Mesendoderm (in vitro differentiated cells): ENCODE data around the gene GRIA2.

Experiments used
- DNase-seq: peaks from one replicate; pipeline ENCODE4 v3.0.0; 2013
- H2AK5ac ChIP-seq: 2 replicates; pipeline ENCODE4 v1.6.1; 2013; ENCODE audit warnings: low read length, inconsistent platforms
- H2BK120ac ChIP-seq: 2 replicates; pipeline ENCODE4 v1.6.1; 2013; ENCODE audit warnings: low read depth, mild to moderate bottlenecking, low read length, moderate library complexity, mixed read lengths
- H2BK15ac ChIP-seq: replicated peaks from 2 replicates; pipeline ENCODE4 v1.6.1; 2013; ENCODE audit warnings: low read depth, mild to moderate bottlenecking, moderate library complexity
- H2BK5ac ChIP-seq: 2 replicates; pipeline ENCODE4 v1.6.1; 2013; ENCODE audit warnings: low read length, inconsistent platforms
- H3K18ac ChIP-seq: 2 replicates; pipeline ENCODE4 v1.6.1; 2013; ENCODE audit warnings: mild to moderate bottlenecking, low read length, mixed read lengths
- H3K23ac ChIP-seq: one replicate; pipeline ENCODE4 v1.6.1; 2013; ENCODE audit warnings: low read length
- H3K27ac ChIP-seq: 2 replicates; pipeline ENCODE4 v1.5.1; 2013; ENCODE audit warnings: low read depth, mild to moderate bottlenecking, inconsistent platforms, low read length, moderate library complexity
- H3K27me3 ChIP-seq: 2 replicates; pipeline ENCODE4 v1.6.1; 2013; ENCODE audit warnings: low read length, control low read depth, mild to moderate bottlenecking, inconsistent platforms; ENCODE audit not compliant: insufficient read depth, poor library complexity
- H3K36me3 ChIP-seq: 2 replicates; pipeline ENCODE4 v1.6.1; 2013; ENCODE audit warnings: low read length, inconsistent platforms; ENCODE audit not compliant: control insufficient read depth, insufficient read depth
- H3K4ac ChIP-seq: one replicate; pipeline ENCODE4 v1.6.1; 2013; ENCODE audit warnings: low read depth, mild to moderate bottlenecking, low read length, moderate library complexity
- H3K4me1 ChIP-seq: 2 replicates; pipeline ENCODE4 v1.6.1; 2013; ENCODE audit warnings: low read depth, low read length, inconsistent platforms; ENCODE audit not compliant: control insufficient read depth
- H3K4me2 ChIP-seq: 2 replicates; pipeline ENCODE4 v1.6.1; 2013; ENCODE audit warnings: low read length
- H3K4me3 ChIP-seq: 2 replicates; pipeline ENCODE4 v1.5.1; 2013; ENCODE audit warnings: mild to moderate bottlenecking, low read length
- H3K56ac ChIP-seq: one replicate; pipeline ENCODE4 v1.6.1; 2013; ENCODE audit warnings: low read length
- H3K79me1 ChIP-seq: 2 replicates; pipeline ENCODE4 v1.6.1; 2013; ENCODE audit warnings: low read length, inconsistent platforms
- H3K79me2 ChIP-seq: 2 replicates; pipeline ENCODE4 v1.6.1; 2013; ENCODE audit warnings: mild to moderate bottlenecking, low read length; ENCODE audit not compliant: control insufficient read depth, insufficient read depth
- H3K9ac ChIP-seq: 2 replicates; pipeline ENCODE4 v1.6.1; 2013; ENCODE audit warnings: low read length, inconsistent platforms
- H4K5ac ChIP-seq: one replicate; pipeline ENCODE4 v1.6.1; 2013; ENCODE audit warnings: low read length
- H4K8ac ChIP-seq: one replicate; pipeline ENCODE4 v1.6.1; 2013; ENCODE audit warnings: low read depth, mild to moderate bottlenecking, control low read depth, low read length, moderate library complexity
- WGBS: extraction: QIAGEN DNeasy Blood & Tissue Kit; methylation state at CpG from one replicate; pipeline ENCODE4 v1.1.7; 2013; ENCODE audit warnings: low lambda C conversion rate, missing lambda C conversion rate; ENCODE audit not compliant: insufficient coverage; ENCODE audit errors: extremely low coverage; 5-methylcytosine and 5-hydroxymethylcytosine counted together

GRIA2 gene

DNA sequence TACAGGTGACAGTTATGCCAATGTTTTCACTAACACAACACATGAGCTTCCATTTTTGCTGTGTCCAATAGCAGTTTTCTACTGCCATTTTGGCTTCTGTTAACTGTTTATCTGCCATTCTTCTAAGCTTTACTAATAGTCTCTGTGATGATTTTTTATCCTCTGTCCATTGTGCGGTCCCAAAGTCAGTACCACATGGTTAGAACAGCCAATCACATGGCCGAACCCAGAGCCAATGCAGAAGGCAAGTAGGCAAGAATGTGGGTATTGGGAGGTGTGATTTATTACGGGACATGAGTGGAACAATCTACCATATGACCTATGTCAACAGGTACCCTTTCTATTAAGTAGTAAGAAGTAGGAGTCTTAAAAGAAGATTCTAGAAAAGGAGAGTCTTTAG is 61.5 kb downstream of the GRIA2 start:
- DNase-seq, result no peak
- Histone ChIP-seq H3K27ac (no peak overlapping the region), H3K36me3 (no peaks in the 10 kb centered on the region), H3K9ac (no peak overlapping the region), H3K4me1 (no peaks in the 10 kb centered on the region), H3K79me2 (no peaks in the 10 kb centered on the region), H3K4me2 (no peak overlapping the region), H3K4me3 (no peak overlapping the region), H4K8ac (no peak overlapping the region), H3K56ac (no peak overlapping the region), H3K4ac (no peak overlapping the region), H3K79me1 (no peaks in the 10 kb centered on the region), H2BK120ac (no peak overlapping the region), H2AK5ac (no peak overlapping the region), H3K27me3 (no peaks in the 10 kb centered on the region), H2BK15ac (no peak overlapping the region), H2BK5ac (no peak overlapping the region), H4K5ac (no peak overlapping the region), H3K23ac (no peak overlapping the region), H3K18ac (no peak overlapping the region)
- no CpG with 5 or more reads among the region's 3 CpGs for WGBS

DNA sequence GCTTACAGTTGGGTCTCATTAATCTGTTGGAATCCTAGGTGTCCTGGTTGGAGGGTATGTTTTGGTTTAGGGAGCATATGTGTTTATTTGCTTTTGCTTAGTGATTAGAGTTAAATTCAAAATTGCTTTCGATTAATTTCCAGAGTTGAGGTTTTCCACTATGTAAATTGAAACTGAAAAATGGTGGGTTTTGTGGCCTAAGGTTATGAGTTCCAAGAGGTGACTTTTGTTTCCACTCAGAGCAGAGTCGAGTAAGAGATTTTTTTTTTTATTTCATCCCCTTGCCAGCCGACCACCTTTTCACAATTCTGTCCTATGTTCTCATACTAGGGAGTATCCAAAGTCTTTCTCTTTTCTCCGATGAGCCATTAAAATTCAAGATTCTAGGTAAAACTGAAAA is 66.9 kb downstream of the GRIA2 start:
- WGBS, result no CpG with 5 or more reads among the region's 4 CpGs
- Histone ChIP-seq H3K4me2 (no peak overlapping the region), H3K23ac (no peak overlapping the region), H3K27ac (no peak overlapping the region), H2BK15ac (no peak overlapping the region), H2AK5ac (no peak overlapping the region), H3K4ac (no peak overlapping the region), H3K56ac (no peak overlapping the region), H4K5ac (no peak overlapping the region), H3K4me1 (no peaks in the 10 kb centered on the region), H3K4me3 (no peak overlapping the region), H3K79me1 (no peaks in the 10 kb centered on the region), H2BK120ac (no peak overlapping the region), H3K9ac (no peak overlapping the region), H3K18ac (no peak overlapping the region), H4K8ac (no peak overlapping the region), H3K79me2 (no peaks in the 10 kb centered on the region), H2BK5ac (no peak overlapping the region), H3K36me3 (no peaks in the 10 kb centered on the region), H3K27me3 (no peaks in the 10 kb centered on the region)
- no peak for DNase-seq

DNA sequence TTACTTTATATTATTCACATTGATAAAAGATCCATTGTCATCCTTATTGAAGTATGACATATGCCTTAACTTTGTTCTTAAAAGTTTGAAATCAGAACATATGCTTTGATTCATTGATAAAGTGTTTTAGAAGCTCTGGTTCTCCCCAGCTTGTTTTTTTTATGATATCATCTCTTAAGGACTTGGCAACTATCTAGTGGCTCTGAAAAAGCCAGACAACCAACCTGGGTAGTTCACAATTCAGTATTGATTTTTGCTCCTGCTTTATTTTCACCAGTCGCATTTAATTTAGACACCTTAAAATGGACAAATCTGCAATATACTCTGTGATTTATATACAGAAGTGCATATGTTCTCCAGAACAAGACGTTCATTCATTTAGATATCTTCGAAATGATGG is 70.1 kb downstream of the GRIA2 start:
- Histone ChIP-seq H3K27ac (no peak overlapping the region), H3K4me2 (no peak overlapping the region), H3K36me3 (no peaks in the 10 kb centered on the region), H3K27me3 (no peaks in the 10 kb centered on the region), H2AK5ac (no peak overlapping the region), H3K56ac (no peak overlapping the region), H3K4me3 (no peak overlapping the region), H3K79me2 (no peaks in the 10 kb centered on the region), H3K79me1 (no peaks in the 10 kb centered on the region), H4K5ac (no peak overlapping the region), H3K4ac (no peak overlapping the region), H3K18ac (no peak overlapping the region), H2BK120ac (no peak overlapping the region), H3K4me1 (no peaks in the 10 kb centered on the region), H2BK5ac (no peak overlapping the region), H3K9ac (no peak overlapping the region), H4K8ac (no peak overlapping the region), H2BK15ac (no peak overlapping the region), H3K23ac (no peak overlapping the region)
- no peak for DNase-seq
- WGBS, result no CpG with 5 or more reads among the region's 3 CpGs

DNA sequence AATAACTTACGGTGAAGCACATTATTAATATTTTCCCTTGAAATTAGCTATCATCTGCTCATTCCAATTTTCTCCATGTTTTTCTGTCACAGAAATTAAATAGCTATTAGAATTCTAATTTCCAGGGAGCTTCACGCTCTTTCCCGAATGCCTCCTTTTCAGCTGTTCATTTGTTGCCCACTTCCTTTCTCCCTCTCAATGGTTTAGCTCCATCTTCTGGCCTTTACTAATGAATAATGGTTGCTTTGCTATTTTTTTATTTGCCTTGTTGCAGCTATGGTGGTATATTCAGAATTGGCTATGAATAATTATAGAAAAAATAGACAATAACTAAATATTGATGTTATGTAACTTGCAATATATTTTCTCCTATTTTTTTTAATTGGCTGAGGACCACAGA is 70.5 kb downstream of the GRIA2 start:
- Histone ChIP-seq H3K4ac (no peak overlapping the region), H3K4me1 (no peaks in the 10 kb centered on the region), H2AK5ac (no peak overlapping the region), H3K18ac (no peak overlapping the region), H3K9ac (no peak overlapping the region), H3K79me2 (no peaks in the 10 kb centered on the region), H3K36me3 (no peaks in the 10 kb centered on the region), H3K27me3 (no peaks in the 10 kb centered on the region), H3K27ac (no peak overlapping the region), H2BK5ac (no peak overlapping the region), H3K56ac (no peak overlapping the region), H2BK15ac (no peak overlapping the region), H4K5ac (no peak overlapping the region), H3K23ac (no peak overlapping the region), H3K4me3 (no peak overlapping the region), H3K4me2 (no peak overlapping the region), H4K8ac (no peak overlapping the region), H3K79me1 (no peaks in the 10 kb centered on the region), H2BK120ac (no peak overlapping the region)
- no CpG with 5 or more reads among the region's 3 CpGs for whole genome bisulfite sequencing
- DNase-seq, result peak; percentile 10

DNA sequence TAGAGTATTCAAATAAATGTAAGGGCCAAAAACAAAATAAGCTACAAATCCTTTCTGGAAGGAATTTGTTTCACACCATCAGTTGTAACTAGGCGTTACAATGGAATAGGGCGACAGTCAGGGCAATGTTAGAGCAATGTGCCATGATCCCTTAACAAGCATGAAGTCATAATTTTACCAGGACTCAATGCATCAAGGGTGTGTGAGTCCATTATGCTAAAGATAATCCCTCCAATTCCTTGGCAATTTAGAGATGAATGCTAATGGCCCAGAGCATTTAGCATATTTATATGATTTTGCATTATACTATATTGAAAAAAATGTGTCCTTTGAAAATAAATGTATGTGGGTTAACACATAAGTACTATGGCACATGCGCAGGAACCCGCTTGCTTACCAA is 73.1 kb downstream of the GRIA2 start:
- Histone ChIP-seq H3K27ac (no peak overlapping the region), H3K23ac (no peak overlapping the region), H3K4me2 (no peak overlapping the region), H2AK5ac (no peak overlapping the region), H2BK15ac (no peak overlapping the region), H2BK120ac (no peak overlapping the region), H4K8ac (no peak overlapping the region), H3K79me2 (no peaks in the 10 kb centered on the region), H4K5ac (no peak overlapping the region), H3K9ac (no peak overlapping the region), H3K56ac (no peak overlapping the region), H3K4me3 (no peak overlapping the region), H3K36me3 (no peaks in the 10 kb centered on the region), H3K4ac (no peak overlapping the region), H3K79me1 (no peaks in the 10 kb centered on the region), H3K27me3 (no peaks in the 10 kb centered on the region), H3K4me1 (no peaks in the 10 kb centered on the region), H3K18ac (no peak overlapping the region), H2BK5ac (no peak overlapping the region)
- no peak for DNase-seq
- no CpG with 5 or more reads among the region's 4 CpGs for WGBS

DNA sequence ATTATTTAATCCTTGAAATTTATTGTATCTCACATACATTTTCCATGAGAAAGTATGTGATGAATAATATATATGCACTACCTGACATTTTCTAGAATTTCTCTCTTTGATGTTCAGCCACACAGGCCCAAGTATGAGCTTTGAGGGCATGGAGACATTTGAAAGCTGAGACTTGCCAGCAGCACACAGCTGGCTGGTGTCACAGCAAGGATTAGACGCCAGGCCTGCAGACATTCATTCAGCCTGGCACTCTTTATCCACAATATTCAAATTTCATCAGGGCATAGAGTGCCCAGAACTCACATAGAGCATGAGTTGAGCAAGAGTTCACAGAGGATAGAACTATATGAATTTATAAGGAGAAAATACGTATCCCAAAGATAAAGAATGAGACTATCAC is 74.0 kb downstream of the GRIA2 start:
- Histone ChIP-seq H3K56ac (no peak overlapping the region), H3K4me1 (no peaks in the 10 kb centered on the region), H3K79me2 (no peaks in the 10 kb centered on the region), H2BK5ac (no peak overlapping the region), H3K18ac (no peak overlapping the region), H4K8ac (no peak overlapping the region), H2BK120ac (no peak overlapping the region), H3K27ac (no peak overlapping the region), H3K4me2 (no peak overlapping the region), H2BK15ac (no peak overlapping the region), H2AK5ac (no peak overlapping the region), H3K4me3 (no peak overlapping the region), H3K36me3 (no peaks in the 10 kb centered on the region), H3K4ac (no peak overlapping the region), H3K9ac (no peak overlapping the region), H4K5ac (no peak overlapping the region), H3K27me3 (no peaks in the 10 kb centered on the region), H3K23ac (no peak overlapping the region), H3K79me1 (no peaks in the 10 kb centered on the region)
- no peak for DNase-seq
- no CpG with 5 or more reads among the region's 2 CpGs for WGBS
